SU-DHL-6 (cell line): ENCODE results near the gene TRAPPC5.

Experiments used
- H2AFZ ChIP-seq: fragments of 200-600 bp; sonication (generic); 2 replicates; pipeline ENCODE4 v1.6.1; 2014; ENCODE audit warnings: low read depth, mild to moderate bottlenecking, moderate library complexity, mixed read lengths, antibody characterized with exemption, low read length; ENCODE audit not compliant: severe bottlenecking
- H3F3A ChIP-seq: fragments of 200-600 bp; shearing (Covaris generic); 2 replicates; pipeline ENCODE4 v1.6.0; 2016; ENCODE audit warnings: antibody characterized with exemption, mild to moderate bottlenecking; ENCODE audit not compliant: insufficient read depth
- H3K27ac ChIP-seq: fragments of 200-600 bp; sonication (generic); 2 replicates; pipeline ENCODE4 v1.5.1; 2016; ENCODE audit warnings: low read depth, mild to moderate bottlenecking, low read length, moderate library complexity, mixed read lengths
- H3K27me3 ChIP-seq: fragments of 200-600 bp; sonication (generic), shearing (Covaris generic); 2 replicates; pipeline ENCODE4 v1.6.0; 2014; ENCODE audit warnings: mild to moderate bottlenecking, low read length
- H3K36me3 ChIP-seq: fragments of 200-600 bp; sonication (generic); 2 replicates; pipeline ENCODE4 v1.6.1; 2014; ENCODE audit warnings: mild to moderate bottlenecking, low read length, mixed read lengths
- H3K4me2 ChIP-seq: fragments of 300-600, 200-600 bp; shearing (Covaris generic), sonication (generic); 2 replicates; pipeline ENCODE4 v1.6.0; 2014; ENCODE audit warnings: low read length, low read depth, mild to moderate bottlenecking; ENCODE audit not compliant: poor library complexity, severe bottlenecking
- H3K4me3 ChIP-seq: fragments of 200-600 bp; sonication (generic); 2 replicates; pipeline ENCODE4 v1.5.1; 2014; ENCODE audit warnings: antibody characterized with exemption, low read length, mild to moderate bottlenecking, mixed read lengths; ENCODE audit not compliant: insufficient read depth, poor library complexity, severe bottlenecking
- H3K79me2 ChIP-seq: fragments of 200-600 bp; sonication (generic); 2 replicates; pipeline ENCODE4 v1.6.1; 2014; ENCODE audit warnings: mild to moderate bottlenecking, low read length, moderate library complexity; ENCODE audit not compliant: insufficient read depth
- H3K9ac ChIP-seq: fragments of 200-600 bp; sonication (generic); 2 replicates; pipeline ENCODE4 v1.7.0; 2014; ENCODE audit warnings: mild to moderate bottlenecking, low read length
- H3K9me2 ChIP-seq: fragments of 200-600 bp; sonication (generic); replicated peaks from 2 replicates; pipeline ENCODE4 v1.6.1; 2014; ENCODE audit warnings: low read length; ENCODE audit not compliant: insufficient read depth
- H3K9me3 ChIP-seq: fragments of 200-600 bp; sonication (generic); 2 replicates; pipeline ENCODE4 v1.6.1; 2014; ENCODE audit warnings: low read length, mixed read lengths; ENCODE audit not compliant: insufficient read depth
- H4K20me1 ChIP-seq: fragments of 200-600 bp; sonication (generic); 2 replicates; pipeline ENCODE4 v1.6.1; 2014; ENCODE audit warnings: low read depth, mild to moderate bottlenecking, antibody characterized with exemption, low read length, moderate library complexity, mixed read lengths
- EZH2phosphoT487 ChIP-seq: fragments of 200-600 bp; sonication (generic), shearing (Covaris generic); conservative IDR thresholded peaks from 2 replicates; pipeline ENCODE4 v1.6.1; 2018; ENCODE audit warnings: mild to moderate bottlenecking, antibody characterized with exemption, low read length, moderate library complexity, mixed read lengths
- TF ChIP-seq, protein P1 (sequence below): fragments of 200-600 bp; sonication (generic); IDR thresholded peaks from one replicate; pipeline ENCODE4 v1.5.1; 2017; ENCODE audit warnings: antibody characterized with exemption, mild to moderate bottlenecking, low read length, moderate library complexity; ENCODE audit not compliant: insufficient read depth, poor library complexity, severe bottlenecking

The TRAPPC5 gene

DNA sequence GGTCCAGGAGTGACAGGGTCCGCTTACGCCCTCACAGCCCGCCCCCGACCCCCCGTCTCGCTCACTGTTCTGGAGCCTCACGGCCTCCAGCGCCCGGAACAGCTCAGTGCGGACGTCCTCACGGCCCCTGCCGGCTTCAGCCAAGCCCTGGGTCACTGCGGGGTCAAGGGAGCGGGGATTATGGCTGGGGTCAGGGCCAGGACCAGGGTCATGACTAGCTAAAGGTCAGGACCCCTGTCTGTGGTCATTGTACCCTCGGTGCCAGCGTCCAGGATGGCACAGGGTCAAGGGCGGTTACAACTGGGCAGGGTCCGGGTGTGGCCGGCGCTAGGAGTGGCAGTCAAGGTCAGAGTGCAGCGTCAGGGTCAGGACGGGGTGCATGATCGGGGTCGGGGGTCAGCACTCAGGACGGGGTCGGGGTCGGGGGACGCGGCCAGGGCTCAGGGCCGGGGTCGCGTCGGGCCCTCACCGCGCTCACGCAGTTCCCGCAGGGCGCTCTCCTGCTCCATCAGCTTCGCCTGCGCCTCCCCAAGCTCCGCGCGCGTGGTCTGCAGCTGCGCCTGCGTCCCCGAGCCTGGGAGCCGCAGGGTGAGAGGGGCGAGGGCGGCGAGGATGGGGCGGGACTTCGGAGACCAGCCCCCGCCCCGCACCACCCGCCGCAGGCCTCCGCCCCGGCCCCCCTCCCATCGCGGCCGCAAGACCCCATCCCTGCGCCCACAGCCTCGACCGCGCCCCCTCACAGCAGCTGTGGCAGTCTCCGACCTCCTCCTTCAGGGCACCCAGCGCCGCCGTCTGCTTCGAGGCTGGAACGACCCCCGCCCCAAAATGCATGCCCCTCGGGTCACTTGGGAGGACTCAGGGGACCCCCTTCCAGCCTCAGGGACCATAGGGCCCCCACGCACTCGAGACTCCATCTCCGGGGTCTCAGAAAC, 49.9 kb downstream of the TRAPPC5 start:
- Histone ChIP-seq H3K9ac (no peak overlapping the region), H3K36me3 (no peaks in the 10 kb centered on the region), H3K27me3 (no peaks in the 10 kb centered on the region), H3K4me2 (no peak overlapping the region), H3K9me3 (no peaks in the 10 kb centered on the region), H3K27ac (no peak overlapping the region), H3F3A (no peaks in the 10 kb centered on the region), H4K20me1 (no peaks in the 10 kb centered on the region), H2AFZ (no peak overlapping the region), H3K9me2 (no peaks in the 10 kb centered on the region), H3K4me3 (no peak overlapping the region), H3K79me2 (no peaks in the 10 kb centered on the region)
- TF ChIP-seq, protein P1, sequence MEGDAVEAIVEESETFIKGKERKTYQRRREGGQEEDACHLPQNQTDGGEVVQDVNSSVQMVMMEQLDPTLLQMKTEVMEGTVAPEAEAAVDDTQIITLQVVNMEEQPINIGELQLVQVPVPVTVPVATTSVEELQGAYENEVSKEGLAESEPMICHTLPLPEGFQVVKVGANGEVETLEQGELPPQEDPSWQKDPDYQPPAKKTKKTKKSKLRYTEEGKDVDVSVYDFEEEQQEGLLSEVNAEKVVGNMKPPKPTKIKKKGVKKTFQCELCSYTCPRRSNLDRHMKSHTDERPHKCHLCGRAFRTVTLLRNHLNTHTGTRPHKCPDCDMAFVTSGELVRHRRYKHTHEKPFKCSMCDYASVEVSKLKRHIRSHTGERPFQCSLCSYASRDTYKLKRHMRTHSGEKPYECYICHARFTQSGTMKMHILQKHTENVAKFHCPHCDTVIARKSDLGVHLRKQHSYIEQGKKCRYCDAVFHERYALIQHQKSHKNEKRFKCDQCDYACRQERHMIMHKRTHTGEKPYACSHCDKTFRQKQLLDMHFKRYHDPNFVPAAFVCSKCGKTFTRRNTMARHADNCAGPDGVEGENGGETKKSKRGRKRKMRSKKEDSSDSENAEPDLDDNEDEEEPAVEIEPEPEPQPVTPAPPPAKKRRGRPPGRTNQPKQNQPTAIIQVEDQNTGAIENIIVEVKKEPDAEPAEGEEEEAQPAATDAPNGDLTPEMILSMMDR: no peak
- TF ChIP-seq EZH2phosphoT487: no peak

DNA sequence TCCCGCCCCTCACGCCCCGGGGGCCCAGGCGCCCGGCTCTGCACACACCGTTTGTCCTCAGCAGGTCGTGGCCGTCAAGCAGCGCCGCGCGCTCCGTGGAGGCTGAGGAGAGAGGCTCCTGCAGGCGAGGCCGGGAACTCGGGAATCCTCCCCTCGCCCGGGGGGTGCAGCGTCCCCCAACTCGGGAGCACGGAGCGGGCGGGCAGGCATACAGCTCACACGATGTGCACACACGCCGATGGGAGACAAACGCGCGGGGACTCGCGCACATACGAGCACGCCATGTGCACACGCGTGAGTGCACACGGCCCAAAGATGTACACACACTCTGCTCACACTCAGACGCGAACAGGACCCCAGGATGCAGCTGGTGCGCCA, 50.6 kb downstream of the TRAPPC5 start:
- H3K9ac ChIP-seq: no peak overlapping the region
- no peaks in the 10 kb centered on the region for H3K9me2 ChIP-seq
- no peak overlapping the region for H3K4me3 ChIP-seq
- no peaks in the 10 kb centered on the region for H3K9me3 ChIP-seq
- no peaks in the 10 kb centered on the region for H3K27me3 ChIP-seq
- no peak overlapping the region for H2AFZ ChIP-seq
- no peaks in the 10 kb centered on the region for H3F3A ChIP-seq
- H3K27ac ChIP-seq: no peak overlapping the region
- no peak overlapping the region for H3K4me2 ChIP-seq
- H3K36me3 ChIP-seq: no peaks in the 10 kb centered on the region
- H4K20me1 ChIP-seq: no peaks in the 10 kb centered on the region
- TF ChIP-seq, protein P1: no peak
- no peak for TF ChIP-seq EZH2phosphoT487
- no peaks in the 10 kb centered on the region for H3K79me2 ChIP-seq

- no peaks in the 10 kb centered on the region for H3K79me2 ChIP-seq
- no peaks in the 10 kb centered on the region for H3K9me3 ChIP-seq
- H2AFZ ChIP-seq: no peak overlapping the region
- H3K27ac ChIP-seq: no peak overlapping the region
- no peak for TF ChIP-seq EZH2phosphoT487
- TF ChIP-seq, protein P1: no peak
- H3K36me3 ChIP-seq: no peaks in the 10 kb centered on the region
- no peaks in the 10 kb centered on the region for H3F3A ChIP-seq
- no peaks in the 10 kb centered on the region for H4K20me1 ChIP-seq
- no peak overlapping the region for H3K4me2 ChIP-seq
- no peak overlapping the region for H3K4me3 ChIP-seq
- no peaks in the 10 kb centered on the region for H3K27me3 ChIP-seq
- no peak overlapping the region for H3K9ac ChIP-seq
- H3K9me2 ChIP-seq: no peaks in the 10 kb centered on the region
These were observed 51.0 kb downstream of the TRAPPC5 start for GRCh38 chr19:7731615-7732014.
